Esophagus muscularis mucosa (tissue), 4 donors: ENCODE results near the gene FLRT1. TPM values are rescaled to one million over a fixed set of nuclear protein-coding genes. Genes with fewer than 3 reads are reported as not detected.

Source experiments
- DNase-seq: peaks from one replicate; pipeline ENCODE4 v3.0.0-alpha.2; 2017; ENCODE audit errors: extremely low spot score
- H3K27ac ChIP-seq, 4 donors: fragments of 200-600 bp; sonication (generic); replicated peaks in 1 of 4; 1 replicate in 3 of 4; 2 replicates in 1 of 4; pipeline ENCODE4 v1.5.1; 2016 to 2019; ENCODE audit warnings: mild to moderate bottlenecking in 1 of 4
- H3K27me3 ChIP-seq, 4 donors: fragments of 200-600 bp; sonication (generic); one replicate each; pipeline versions ENCODE4 v1.5.1 to v1.6.0; 2016 to 2019
- H3K36me3 ChIP-seq, 4 donors: fragments of 200-600 bp; sonication (generic); one replicate each; pipeline ENCODE4 v1.5.1; 2016 to 2019
- H3K4me1 ChIP-seq, 4 donors: fragments of 200-600 bp; sonication (generic); one replicate each; pipeline ENCODE4 v1.5.1; 2016 to 2019
- H3K4me3 ChIP-seq, 4 donors: fragments of 200-600 bp; sonication (generic); 1 replicate in 2 of 4; 2 replicates in 2 of 4; pipeline ENCODE4 v1.5.1; 2016 to 2019; ENCODE audit warnings: mild to moderate bottlenecking in 4 of 4, moderate library complexity in 1 of 4
- H3K9me3 ChIP-seq, 4 donors: fragments of 200-600 bp; sonication (generic); 1 replicate in 3 of 4; 2 replicates in 1 of 4; pipeline ENCODE4 v1.5.1; 2016 to 2019
- EP300 ChIP-seq: sonication (generic); formaldehyde crosslinking; IDR thresholded peaks from one replicate; pipeline ENCODE4 v1.6.1; 2017; ENCODE audit warnings: antibody characterized with exemption
- POLR2A ChIP-seq: fragments of 450-650 bp; IDR thresholded peaks from one replicate; pipeline ENCODE4 v1.6.1; 2017; ENCODE audit warnings: antibody characterized with exemption, moderate library complexity, mild to moderate bottlenecking, low read depth
- POLR2AphosphoS5 ChIP-seq, 2 donors: sonication (generic); formaldehyde crosslinking; IDR thresholded peaks; one replicate each; pipeline ENCODE4 v1.6.1; 2017; ENCODE audit warnings: antibody characterized with exemption in 2 of 2
- WGBS: methylation state at CpG from one replicate; pipeline ENCODE4 v1.1.5; 2018; 5-methylcytosine and 5-hydroxymethylcytosine counted together
- intact Hi-C: fragments of 100-400 bp; cut with DNase I; formaldehyde crosslinking; loops from one replicate; pipeline ENCODE4 v1.15.1; 2023
- total RNA-seq, 4 donors: library from RNA; depleted of rRNA; stranded (reverse); fragments of >200 nt; gene quantifications; one replicate each; pipeline versions ENCODE4 v1.1.0 to v1.2.1, GENCODE V29; 2016
- TF ChIP-seq, protein P1 (sequence below), 3 experiments: fragments of 200-600 bp in 2 of 3; fragments of 450-650 bp in 1 of 3; sonication (generic) in 2 of 3; IDR thresholded peaks; one replicate each; pipeline ENCODE4 v1.5.1; 2017 to 2019; ENCODE audit warnings: antibody characterized with exemption in 3 of 3, mild to moderate bottlenecking in 2 of 3, moderate library complexity in 1 of 3

FLRT1 gene
- total RNA-seq, 4 donors from 2014 or later, result 2.1 to 5.0 (median 3.1) TPM

DNA sequence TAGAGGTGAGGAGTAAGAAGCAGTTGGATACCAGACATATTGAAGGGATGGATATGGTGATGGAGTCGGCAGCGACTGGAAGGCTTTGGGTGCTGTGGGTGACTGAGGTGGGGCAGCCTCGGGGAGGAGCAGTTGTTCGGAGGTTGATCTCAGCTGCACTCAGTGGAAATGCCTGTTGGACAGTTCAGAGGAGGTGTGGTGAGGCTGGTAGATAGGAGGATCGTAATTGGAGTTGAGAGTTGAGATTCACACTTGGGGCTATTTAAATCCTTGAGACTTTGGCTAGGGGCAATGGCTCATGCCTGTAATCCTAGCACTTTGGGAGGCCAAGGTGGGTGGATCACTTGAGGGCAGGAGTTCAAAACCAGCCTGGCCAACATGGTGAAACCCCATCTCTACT is 42.6 kb upstream of the FLRT1 start:
- H3K9me3 ChIP-seq, result no peaks in the 10 kb centered on the region
- no peaks in the 10 kb centered on the region for H3K27me3 ChIP-seq
- intact Hi-C loops, result no loop called here
- TF ChIP-seq, protein P1, sequence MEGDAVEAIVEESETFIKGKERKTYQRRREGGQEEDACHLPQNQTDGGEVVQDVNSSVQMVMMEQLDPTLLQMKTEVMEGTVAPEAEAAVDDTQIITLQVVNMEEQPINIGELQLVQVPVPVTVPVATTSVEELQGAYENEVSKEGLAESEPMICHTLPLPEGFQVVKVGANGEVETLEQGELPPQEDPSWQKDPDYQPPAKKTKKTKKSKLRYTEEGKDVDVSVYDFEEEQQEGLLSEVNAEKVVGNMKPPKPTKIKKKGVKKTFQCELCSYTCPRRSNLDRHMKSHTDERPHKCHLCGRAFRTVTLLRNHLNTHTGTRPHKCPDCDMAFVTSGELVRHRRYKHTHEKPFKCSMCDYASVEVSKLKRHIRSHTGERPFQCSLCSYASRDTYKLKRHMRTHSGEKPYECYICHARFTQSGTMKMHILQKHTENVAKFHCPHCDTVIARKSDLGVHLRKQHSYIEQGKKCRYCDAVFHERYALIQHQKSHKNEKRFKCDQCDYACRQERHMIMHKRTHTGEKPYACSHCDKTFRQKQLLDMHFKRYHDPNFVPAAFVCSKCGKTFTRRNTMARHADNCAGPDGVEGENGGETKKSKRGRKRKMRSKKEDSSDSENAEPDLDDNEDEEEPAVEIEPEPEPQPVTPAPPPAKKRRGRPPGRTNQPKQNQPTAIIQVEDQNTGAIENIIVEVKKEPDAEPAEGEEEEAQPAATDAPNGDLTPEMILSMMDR (IDR thresholded peaks at IDR 0.05), result no peak
- no peak for TF ChIP-seq POLR2AphosphoS5 (IDR thresholded peaks at IDR 0.05)
- peaks cover 42 to 100% (median 78%) of the 10 kb centered on the region in 4 donors for H3K36me3 ChIP-seq
- peaks cover 3 to 10% (median 5%) of the 10 kb centered on the region in 4 donors for H3K4me1 ChIP-seq
- WGBS, result 92% methylated on average over 5 of the region's 5 CpGs
- no peak overlapping the region for H3K4me3 ChIP-seq
- no peak for DNase-seq
- H3K27ac ChIP-seq, result no peak overlapping the region

DNA sequence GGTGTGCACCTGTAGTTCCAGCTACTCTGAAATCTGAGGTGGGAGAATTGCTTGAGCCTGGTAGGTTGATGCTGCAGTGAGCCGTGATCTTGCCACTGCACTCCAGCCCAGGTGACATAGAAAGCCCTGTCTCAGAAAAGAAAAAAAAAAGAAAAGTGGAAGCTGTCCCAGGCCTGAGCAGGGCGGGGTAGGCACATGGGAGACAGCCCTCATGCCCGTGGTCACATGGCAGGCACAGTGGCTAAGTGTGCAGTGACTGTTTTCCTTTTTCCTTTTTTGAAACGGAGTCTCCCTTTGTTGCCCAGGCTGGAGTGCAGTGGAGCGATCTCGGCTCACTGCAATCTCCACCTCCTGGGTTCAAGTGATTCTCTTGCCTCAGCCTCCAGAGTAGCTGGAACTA is 41.7 kb upstream of the FLRT1 start:
- Histone ChIP-seq H3K36me3 (peaks cover 49 to 100% (median 80%) of the 10 kb centered on the region in 4 donors), H3K27ac (no peak overlapping the region), H3K27me3 (peaks cover 0 to 4% (median 0%) of the 10 kb centered on the region in 4 donors), H3K4me3 (no peak overlapping the region), H3K9me3 (no peaks in the 10 kb centered on the region), H3K4me1 (peaks cover 5 to 12% (median 6%) of the 10 kb centered on the region in 4 donors)
- no peak for DNase-seq
- no peak for TF ChIP-seq POLR2AphosphoS5 (IDR thresholded peaks at IDR 0.05)
- TF ChIP-seq, protein P1 (IDR thresholded peaks at IDR 0.05), result no peak
- TF ChIP-seq EP300, result no peak
- no peak for TF ChIP-seq POLR2A
- intact Hi-C loops, result no loop called here
- 74% methylated on average over 6 of the region's 6 CpGs for WGBS

DNA sequence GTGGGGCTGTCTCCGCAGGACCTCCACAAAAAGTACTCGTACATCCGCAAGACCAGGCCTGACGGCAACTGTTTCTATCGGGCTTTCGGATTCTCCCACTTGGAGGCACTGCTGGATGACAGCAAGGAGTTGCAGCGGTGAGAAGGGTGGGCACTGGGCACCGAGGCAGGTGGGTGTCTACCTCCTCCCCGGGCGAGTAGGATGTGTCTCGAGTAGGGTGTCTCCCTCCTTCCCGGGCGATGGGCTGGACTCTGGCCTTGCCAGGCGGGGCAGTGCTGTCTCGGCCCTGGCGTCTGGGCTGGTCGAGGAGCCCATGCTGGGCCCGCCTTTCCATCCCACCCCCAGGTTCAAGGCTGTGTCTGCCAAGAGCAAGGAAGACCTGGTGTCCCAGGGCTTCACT is 39.2 kb upstream of the FLRT1 start:
- no peak overlapping the region for H3K27ac ChIP-seq
- no peak for TF ChIP-seq POLR2A
- no peak for TF ChIP-seq POLR2AphosphoS5 (IDR thresholded peaks at IDR 0.05)
- no peak for TF ChIP-seq EP300
- TF ChIP-seq, protein P1 (IDR thresholded peaks at IDR 0.05), result no peak

DNA sequence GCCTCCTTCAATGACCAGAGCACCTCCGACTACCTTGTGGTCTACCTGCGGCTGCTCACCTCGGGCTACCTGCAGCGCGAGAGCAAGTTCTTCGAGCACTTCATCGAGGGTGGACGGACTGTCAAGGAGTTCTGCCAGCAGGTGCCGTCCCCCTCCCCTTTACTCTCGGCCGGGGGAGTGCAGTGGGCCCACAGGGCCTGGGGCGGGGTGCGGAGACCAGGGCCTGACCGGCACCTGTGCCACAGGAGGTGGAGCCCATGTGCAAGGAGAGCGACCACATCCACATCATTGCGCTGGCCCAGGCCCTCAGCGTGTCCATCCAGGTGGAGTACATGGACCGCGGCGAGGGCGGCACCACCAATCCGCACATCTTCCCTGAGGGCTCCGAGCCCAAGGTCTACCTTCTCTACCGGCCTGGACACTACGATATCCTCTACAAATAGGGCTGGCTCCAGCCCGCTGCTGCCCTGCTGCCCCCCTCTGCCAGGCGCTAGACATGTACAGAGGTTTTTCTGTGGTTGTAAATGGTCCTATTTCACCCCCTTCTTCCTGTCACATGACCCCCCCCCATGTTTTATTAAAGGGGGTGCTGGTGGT is 38.5 kb upstream of the FLRT1 start:
- TF ChIP-seq EP300, result no peak
- H3K4me1 ChIP-seq, result peaks cover 36 to 44% (median 38%) of the 10 kb centered on the region in 4 donors
- no peak for DNase-seq
- H3K9me3 ChIP-seq, result no peaks in the 10 kb centered on the region
- H3K36me3 ChIP-seq, result peaks cover 45 to 68% (median 57%) of the 10 kb centered on the region in 4 donors
- no peak overlapping the region for H3K4me3 ChIP-seq
- no peak overlapping the region for H3K27ac ChIP-seq
- intact Hi-C loops, result no loop called here
- H3K27me3 ChIP-seq, result peaks cover 0 to 15% (median 0%) of the 10 kb centered on the region in 4 donors
- 93% methylated on average over 18 of the region's 27 CpGs for WGBS

More for the DNA sequence above, 39.2 kb upstream of the FLRT1 start:
- intact Hi-C loops, result no loop called here
- Histone ChIP-seq H3K9me3 (no peaks in the 10 kb centered on the region), H3K4me3 (no peak overlapping the region), H3K36me3 (peaks cover 45 to 75% (median 62%) of the 10 kb centered on the region in 4 donors), H3K4me1 (peaks cover 30 to 38% (median 31%) of the 10 kb centered on the region in 4 donors), H3K27me3 (peaks cover 0 to 15% (median 0%) of the 10 kb centered on the region in 4 donors)
- WGBS, result 100% methylated on average over 3 of the region's 18 CpGs
- DNase-seq, result no peak

DNA sequence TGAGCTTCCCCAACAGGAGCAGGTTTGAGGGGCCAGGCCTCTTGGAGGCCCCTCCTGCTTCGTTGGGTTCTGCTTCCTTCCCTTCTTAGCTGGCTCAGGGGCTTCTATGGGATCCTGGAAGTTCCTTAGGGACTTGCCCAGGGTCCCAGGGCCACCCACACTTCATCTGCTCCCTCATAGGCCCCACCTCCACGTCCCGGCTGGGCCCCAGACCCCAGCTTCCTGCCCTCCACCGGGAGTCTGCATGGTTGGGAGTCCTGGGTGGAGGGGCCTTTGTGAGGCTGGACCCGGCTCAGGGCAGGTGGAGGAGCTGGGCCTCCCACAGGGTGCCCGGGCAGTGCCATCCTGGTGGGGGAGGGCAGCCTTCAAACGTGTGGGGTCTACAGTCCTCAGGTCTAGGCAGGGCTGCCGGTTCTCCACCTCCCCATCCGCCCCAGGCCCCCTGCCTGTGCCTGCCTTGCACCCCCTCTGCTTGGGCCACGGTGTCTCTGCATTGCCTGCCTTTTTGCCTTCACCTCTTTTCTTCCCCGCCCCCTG is 37.9 kb upstream of the FLRT1 start:
- TF ChIP-seq, protein P1 (IDR thresholded peaks at IDR 0.05), result no peak
- TF ChIP-seq POLR2A (no peak), EP300 (no peak), POLR2AphosphoS5 (IDR thresholded peaks at IDR 0.05) (no peak)
- H3K27ac ChIP-seq, result no peak overlapping the region
- H3K27me3 ChIP-seq, result peaks cover 0 to 15% (median 0%) of the 10 kb centered on the region in 4 donors
- 81% methylated on average over 10 of the region's 11 CpGs for WGBS
- H3K36me3 ChIP-seq, result peaks cover 45 to 61% (median 54%) of the 10 kb centered on the region in 4 donors
- no peaks in the 10 kb centered on the region for H3K9me3 ChIP-seq
- DNase-seq, result no peak
- intact Hi-C loops, result no loop called here
- no peak overlapping the region for H3K4me3 ChIP-seq
- H3K4me1 ChIP-seq, result peaks cover 38 to 50% (median 42%) of the 10 kb centered on the region in 4 donors
